Medulla oblongata (tissue), 1 donor: ENCODE data around the gene MARCHF6.
"Not testable (repeated sequence)": the region's sequence is repeated elsewhere in the genome, so short reads cannot be mapped to it uniquely, and the experiment has no call there.

Experiments used
- DNase-seq: peaks from one replicate; pipeline ENCODE4 v3.0.0-alpha.2; 2015; ENCODE audit errors: extremely low spot score

MARCHF6 gene

DNA sequence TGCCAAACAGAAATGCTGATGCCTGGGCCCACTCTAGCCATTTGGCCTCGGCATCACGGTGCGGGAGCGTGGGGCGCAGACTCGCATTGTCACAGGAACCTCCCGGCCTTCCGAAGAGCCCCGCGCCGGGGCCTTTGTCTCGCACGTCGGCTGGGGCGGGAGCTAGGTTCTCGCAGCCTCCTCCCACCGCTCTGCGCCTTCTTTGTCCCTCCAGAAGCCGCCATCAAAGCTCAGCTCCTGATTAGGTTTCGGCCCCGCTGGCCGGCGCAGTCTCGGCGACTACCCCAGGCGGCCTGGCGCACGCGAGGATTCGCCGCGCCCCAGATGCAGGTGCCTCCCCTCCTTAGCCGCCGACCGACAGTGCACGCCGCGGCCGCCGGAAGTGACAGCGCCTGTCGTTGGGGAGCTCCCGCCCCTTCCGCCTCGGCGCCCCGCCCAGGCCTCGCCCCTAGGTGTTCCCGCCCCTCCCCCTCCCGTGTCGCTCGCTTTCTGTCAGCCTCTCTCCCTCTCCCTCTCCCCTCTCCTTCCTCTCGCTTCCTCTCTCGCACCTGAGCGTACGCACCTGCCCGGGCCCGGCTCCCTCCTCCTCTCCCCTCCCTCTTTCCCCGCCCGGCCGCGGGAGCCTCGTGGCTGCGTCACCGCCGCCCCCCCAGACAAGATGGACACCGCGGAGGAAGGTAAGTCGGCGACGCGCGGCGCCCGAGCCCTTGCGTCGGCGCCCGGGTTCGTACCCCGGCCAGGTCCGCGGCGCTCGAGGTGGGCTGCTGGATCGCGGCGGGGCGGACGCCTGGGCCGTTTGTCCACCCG lies at the start of gene MARCHF6:
MARCHF6 (plus strand) TSS at position 455 of the 807 bp plus-strand sequence; CDS start at position 659, 204 bp downstream.
- DNase-seq, result peak; percentile 94

GRCh38 chr5:10303699-10304170 lies 49.8 kb upstream of the MARCHF6 start:
- DNase-seq, result no peak

DNA sequence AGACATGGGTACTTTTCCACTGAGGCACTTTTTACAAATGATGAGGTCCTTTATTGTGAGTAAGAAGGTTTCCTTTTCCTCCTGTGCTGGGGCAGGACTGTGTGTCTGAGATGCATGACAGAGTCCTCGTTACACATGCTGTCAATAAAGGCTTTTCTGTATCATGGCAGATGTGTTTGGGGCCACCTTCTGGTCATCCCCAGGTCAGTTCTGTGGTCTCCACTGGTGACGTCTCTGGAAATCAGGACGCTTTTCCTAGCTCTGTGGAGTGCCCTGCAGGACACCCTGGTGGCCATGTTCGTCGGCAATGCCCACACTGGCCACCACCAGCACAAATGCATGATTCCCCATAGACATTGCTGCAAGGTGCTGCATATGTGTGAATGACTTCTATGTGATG lies 48.6 kb upstream of the MARCHF6 start:
- DNase-seq, result no peak

GRCh38 chr5:10306114-10306513 lies 47.4 kb upstream of the MARCHF6 start:
- no peak for DNase-seq

DNA sequence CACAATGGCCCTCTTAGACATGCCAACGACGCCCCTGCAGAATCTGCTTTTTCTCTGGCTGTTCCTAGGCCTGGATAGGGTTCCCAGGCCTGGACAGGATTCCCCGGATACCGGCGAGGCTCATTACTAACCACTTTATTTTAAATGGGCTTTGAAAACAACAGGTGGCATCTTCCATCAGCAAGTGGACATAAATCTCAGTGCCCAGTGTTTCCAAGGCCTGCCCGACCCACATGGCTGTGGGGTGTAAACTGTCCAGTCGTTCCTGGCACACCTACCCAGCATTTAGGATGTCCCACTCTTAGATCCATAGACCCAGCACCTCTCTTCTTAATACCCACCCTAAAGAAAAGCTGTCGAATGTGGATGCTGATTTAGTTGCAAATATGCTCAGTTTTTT lies 46.7 kb upstream of the MARCHF6 start:
- DNase-seq, result no peak

DNA sequence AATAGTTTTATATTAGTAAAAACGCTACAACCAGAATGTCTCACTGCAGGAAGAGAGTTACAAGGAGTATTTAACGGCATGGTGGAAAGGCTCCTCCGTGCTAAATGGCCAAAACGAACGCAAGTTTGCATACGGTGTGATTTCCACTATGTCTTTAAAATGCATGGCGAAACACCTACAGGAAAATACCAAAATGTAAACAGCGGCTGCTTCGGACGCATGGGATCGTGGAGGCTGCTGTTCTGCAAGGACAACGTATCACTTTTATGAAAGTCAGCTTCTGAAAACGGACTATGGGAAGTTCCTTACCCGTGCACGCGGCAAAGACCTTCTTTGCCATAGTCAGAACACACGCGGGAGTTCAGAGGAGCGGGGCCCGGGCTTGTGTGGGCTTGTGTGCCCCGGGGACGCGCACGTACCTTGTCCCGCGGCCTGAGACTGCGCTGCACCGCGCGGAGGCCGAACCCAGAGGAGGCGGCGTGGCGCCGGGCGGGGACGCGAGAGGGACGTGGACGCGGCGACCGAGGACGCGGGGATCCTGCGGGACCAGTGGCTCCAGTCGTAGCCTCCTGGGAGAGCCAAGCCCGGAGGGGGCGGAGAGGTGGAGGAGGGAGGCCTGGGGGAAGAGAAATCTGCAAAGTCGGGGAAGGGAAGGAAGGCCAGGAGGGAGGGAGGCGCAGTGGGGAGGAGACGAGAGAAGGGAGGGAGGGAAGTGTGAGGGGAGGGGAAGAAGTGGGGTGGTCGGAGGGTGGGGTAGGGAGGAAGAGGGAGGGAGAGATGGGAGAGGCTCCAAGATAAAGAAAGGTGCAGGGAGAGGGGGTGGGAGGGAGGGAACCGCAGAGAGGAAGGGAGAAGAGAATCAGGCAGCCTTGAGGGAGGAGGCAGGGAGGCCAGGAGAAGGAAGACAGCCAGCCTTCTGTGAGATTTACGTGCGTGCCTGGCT lies 46.0 kb upstream of the MARCHF6 start, which contains the start of gene CMBL:
CMBL (minus strand) TSS at position 697 of the 943 bp plus-strand sequence. CDS start 17,140 bp downstream, outside the sequence.
- peak; percentile 41 for DNase-seq

GRCh38 chr5:10308844-10309243 lies 44.7 kb upstream of the MARCHF6 start:
- no peak for DNase-seq

- no peak for DNase-seq
Observed at GRCh38 chr5:10310066-10310779, 43.3 kb upstream of the MARCHF6 start.

DNA sequence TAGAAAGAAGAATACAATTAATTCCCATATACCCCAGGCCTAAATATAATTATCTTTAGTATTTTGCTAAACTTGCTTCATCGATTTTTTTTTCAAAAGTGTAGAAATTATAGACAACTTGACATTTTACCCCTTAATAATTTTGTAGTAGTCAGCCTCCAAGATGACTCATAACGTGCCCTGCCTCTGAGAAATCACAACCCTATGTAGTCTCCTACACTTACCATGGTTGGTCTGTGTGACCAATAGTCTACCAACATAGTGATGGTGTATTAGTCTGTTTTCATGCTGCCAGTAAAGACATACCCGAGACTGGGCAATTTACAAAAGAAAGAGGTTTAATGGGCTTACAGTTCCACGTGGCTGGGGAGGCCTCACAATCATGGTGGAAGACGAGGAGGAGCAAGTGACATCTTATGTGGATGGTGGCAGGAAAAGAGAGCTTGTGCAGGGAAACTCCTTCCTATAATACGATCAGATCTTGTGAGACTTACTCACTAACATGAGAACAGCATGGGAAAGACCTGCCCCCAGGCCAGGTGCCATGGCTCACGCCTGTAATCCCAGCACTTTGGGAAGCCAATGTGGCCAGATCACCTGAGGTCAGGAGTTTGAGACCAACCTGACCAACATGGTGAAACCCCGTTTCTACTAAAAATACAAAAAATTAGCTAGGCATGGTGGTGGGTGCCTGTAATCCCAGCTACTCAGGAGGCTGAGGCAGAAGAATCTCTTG lies 42.5 kb upstream of the MARCHF6 start:
- DNase-seq, result not testable (repeated sequence)

GRCh38 chr5:10311595-10312425 lies 41.7 kb upstream of the MARCHF6 start:
- DNase-seq, result no peak

DNA sequence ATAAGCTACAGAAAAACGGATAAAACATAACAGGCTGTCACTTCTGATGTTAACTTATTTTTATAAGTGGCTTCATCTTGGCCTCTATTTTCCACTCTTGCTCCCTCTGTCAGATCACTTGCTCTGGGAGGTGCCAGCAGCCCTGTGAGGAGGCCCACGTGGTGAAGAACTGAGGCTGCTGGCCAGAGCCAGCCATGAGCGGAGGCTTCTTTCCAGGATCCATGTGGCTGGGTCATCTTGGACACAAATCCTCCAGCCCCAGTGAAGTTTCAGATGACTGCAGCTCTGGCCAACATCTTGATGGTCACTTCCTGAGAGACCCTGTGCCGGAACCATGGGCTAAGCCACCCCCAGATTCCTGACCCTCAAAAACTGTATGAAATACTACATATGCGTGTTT lies 38.3 kb upstream of the MARCHF6 start:
- DNase-seq, result peak; percentile 60

DNA sequence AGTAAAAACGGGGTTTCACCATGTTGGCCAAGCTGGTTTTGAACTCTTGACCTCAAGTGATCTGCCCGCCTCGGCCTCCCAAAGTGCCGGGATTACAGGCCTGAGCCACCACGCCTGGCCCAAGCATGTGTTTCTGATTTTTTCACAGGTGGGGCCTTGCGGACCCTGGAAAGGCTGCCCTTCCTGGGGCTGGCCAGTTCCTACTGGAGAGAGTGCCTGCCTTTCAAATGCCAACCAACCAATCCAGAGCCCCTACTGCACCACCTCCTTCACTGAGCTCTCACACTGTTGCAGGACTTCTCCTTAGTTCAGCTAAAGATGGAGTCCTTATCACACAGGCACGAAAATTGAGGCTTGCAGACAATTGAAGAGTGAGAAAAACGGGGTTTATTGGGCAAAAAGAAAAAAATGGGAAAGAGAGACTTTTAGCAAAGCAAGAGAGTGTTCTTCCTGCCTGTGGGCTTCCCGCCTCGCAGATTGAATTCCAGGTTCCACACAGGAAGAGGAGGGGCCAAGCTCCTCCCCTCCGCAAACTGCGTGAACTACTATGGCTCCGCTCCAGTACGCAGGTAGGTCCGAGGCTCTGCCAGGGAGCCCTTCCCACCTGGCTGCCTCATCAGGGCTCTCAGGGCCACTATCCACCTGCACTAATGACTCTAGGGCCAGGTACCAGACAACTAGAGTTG lies 37.5 kb upstream of the MARCHF6 start:
- no peak for DNase-seq

DNA sequence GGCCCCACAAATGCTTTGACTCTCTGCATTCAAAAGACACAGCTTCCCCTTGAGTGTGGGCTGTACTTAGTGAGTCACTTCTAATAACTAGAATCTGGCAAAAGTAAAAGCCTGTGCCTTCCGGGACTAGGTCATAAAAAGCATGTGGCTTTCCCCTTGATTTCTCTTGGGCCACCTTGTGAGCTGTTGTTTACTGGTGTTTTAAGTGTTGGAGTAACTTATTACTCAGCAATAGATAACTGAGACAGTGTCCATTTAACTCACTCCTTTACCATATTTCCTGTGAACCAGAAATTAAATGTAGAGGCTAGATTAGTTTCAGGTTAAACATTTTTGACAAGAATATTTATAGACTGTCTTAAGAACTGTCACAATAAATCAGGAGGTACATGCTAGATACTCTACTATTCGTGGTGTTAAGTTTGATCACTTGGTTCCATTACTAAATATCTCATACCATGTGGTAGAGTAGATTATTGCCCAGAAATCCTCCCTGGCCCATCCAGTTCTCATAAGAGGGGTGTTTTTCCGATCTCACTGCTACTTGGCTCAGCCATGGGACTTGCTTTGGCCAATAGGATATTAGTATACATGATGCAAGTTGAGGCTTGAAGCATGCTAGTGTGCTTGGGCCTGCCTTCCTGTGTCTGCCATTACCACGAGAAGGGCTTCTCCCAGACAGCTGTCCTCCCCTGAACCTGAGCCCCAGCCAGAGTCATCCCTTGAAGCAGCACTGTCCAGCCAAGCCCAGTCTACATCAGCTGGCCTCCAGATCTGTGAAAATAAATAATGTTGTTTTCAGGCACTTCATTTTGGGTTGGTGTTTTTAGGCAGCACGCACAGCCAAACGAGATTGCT lies 35.4 kb upstream of the MARCHF6 start:
- no peak for DNase-seq

- no peak for DNase-seq
Observed at GRCh38 chr5:10319202-10319851, 34.2 kb upstream of the MARCHF6 start.

DNA sequence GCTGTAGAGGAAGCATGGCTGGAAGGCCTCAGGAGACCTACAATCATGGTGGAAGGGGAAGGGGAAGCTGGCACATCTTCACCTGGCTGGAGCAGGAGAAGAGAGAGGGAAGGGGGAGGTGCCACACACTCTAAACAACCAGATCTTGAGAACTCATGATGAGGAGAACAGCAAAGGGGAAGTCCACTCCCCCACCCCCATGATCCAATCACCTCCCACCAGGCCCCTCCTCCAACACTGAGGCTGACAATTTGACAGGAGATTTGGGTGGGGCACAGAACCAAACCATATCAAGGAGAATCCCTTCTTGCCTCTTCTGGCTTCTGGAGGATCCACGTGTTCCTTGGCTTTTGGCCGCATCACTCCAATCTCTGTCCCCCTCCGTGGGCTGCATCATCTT lies 32.7 kb upstream of the MARCHF6 start:
- DNase-seq, result no peak

DNA sequence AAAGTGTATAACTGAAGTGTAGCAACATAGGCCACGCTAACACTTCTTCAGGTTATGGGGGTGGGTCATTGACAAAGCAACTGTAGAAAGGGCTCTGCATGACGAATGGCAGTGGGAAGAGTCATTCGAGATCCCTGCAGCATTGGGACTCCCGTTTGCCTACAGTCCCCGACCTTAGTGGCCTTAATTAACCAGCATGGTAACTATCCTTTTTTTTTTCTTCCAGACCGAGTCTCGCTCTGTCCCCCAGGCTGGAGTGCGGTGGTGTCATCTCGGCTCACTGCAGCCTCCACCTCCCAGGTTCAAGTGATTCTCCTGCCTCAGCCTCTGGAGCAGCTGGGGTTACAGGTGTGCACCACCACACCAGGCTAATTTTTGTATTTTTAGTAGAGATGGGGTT lies 31.6 kb upstream of the MARCHF6 start:
- DNase-seq, result no peak

- DNase-seq, result no peak
Observed at GRCh38 chr5:10323588-10324488, 29.7 kb upstream of the MARCHF6 start.
